Peyer's patch (tissue), 4 donors: Measurements from ENCODE around the gene SEPTIN10.

Experiments
- POLR2A ChIP-seq, 2 donors: fragments of 450-650 bp; IDR thresholded peaks; one replicate each; pipeline ENCODE4 v1.5.1; 2017; ENCODE audit warnings: antibody characterized with exemption in 2 of 2, mild to moderate bottlenecking in 2 of 2, moderate library complexity in 2 of 2
- TF ChIP-seq, protein P1 (sequence below), 6 experiments: fragments of 450-650 bp in 4 of 6; fragments of 200-600 bp in 2 of 6; sonication (generic) in 1 of 6; IDR thresholded peaks; one replicate each; pipeline ENCODE4 v1.5.1; 2017 to 2019; ENCODE audit warnings: antibody characterized with exemption in 6 of 6, mild to moderate bottlenecking in 3 of 6, moderate library complexity in 1 of 6

DNA sequence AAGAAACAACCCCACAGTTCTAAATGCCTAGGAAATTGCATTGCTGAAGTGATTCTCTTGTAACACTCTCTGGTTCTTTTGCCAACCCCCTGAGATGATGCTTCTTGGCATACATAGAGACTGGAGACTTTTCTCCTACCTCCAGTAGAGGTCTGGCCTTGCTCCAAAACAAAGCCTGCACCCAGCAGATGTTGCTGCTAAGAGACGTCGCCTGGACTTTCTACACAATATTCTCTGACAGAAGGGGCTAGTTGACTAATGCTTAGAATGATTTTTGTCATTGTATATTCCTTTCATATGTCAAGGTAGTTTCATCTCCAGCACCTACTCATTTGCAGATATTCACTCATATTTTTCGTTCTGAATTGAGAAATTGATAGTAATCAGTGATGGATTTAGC, 25.0 kb upstream of the SEPTIN10 start:
- TF ChIP-seq, protein P1, sequence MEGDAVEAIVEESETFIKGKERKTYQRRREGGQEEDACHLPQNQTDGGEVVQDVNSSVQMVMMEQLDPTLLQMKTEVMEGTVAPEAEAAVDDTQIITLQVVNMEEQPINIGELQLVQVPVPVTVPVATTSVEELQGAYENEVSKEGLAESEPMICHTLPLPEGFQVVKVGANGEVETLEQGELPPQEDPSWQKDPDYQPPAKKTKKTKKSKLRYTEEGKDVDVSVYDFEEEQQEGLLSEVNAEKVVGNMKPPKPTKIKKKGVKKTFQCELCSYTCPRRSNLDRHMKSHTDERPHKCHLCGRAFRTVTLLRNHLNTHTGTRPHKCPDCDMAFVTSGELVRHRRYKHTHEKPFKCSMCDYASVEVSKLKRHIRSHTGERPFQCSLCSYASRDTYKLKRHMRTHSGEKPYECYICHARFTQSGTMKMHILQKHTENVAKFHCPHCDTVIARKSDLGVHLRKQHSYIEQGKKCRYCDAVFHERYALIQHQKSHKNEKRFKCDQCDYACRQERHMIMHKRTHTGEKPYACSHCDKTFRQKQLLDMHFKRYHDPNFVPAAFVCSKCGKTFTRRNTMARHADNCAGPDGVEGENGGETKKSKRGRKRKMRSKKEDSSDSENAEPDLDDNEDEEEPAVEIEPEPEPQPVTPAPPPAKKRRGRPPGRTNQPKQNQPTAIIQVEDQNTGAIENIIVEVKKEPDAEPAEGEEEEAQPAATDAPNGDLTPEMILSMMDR (IDR thresholded peaks at IDR 0.05) = no peak
- no peak for TF ChIP-seq POLR2A (IDR thresholded peaks at IDR 0.05)
